ENCODE data around the gene GJD3.

Gene GJD3

DNA sequence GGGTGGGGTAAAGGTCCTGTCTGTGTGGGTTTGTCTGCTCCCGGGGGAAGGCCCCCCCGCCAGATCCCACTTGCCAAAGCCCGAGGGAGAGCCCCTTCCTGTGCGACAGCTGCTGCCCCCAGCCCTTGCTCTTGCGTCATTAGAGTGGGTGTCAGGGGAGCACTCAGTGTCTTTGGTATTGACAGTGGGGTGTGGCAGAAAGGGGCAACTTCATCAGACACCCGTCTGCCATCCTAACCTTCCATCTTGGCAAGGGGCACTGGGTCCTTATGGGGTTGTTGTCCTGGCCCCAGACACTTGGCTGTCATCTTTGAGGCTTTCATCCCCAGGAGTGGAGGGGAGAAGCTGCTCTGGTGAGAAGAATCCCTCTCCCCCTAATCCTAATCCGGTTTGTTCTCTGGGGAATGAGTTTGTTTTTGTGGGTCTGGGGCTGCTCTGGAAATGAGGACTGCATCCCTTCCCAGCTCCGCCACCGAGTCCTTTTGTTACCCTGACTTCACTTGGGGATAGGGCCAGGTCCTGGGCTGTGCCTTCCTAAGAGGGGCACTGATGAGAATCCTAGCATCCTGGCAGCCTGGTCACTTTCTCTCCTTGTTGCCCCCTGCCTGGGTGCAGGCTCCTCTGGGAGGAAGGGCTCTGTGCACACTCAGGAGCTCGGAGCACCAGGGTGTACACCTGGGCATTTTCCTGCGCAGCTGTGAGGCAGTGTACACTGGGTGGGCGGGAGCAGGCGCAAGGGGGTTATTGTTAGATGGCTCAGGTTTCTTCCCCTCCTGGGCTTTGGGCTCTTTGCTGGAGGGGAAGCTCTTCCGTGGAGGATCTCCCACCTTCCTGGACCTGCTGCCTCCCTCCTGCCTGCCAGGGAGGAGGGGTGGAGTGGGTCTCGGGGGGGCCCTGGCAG is 21.1 kb downstream of the GJD3 start:
- no peak for DNase-seq (ENCODE audit: extremely low read depth in 1 of 2, low read depth in 1 of 2)

DNA sequence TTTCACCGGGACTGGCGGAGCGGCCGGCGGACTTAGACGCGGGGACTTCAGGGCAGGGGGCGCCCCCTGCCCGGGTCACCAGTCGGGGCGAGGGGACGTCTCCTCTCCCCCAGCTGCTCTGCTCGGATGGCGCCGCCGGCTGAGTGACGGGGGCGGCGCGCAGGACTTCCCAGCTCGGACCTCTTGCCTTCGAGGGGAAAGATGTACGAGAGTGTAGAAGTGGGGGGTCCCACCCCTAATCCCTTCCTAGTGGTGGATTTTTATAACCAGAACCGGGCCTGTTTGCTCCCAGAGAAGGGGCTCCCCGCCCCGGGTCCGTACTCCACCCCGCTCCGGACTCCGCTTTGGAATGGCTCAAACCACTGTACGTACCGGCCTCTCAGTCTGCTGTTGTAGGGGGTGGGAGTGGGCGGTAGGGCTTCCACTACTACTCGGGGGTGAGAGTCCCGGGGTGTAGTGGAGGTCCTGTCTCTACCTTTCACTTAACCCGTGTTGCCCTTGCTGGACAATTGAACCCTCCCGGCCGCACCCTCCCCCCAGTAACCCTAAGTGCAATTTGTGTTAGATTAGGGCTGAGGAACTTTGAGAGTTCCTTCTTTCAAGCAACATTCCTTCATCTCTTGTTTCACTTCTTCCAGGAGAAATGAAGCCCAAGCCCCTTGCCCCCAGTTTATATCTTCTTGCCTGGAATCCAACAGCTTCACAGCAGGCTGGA is 21.9 kb downstream of the GJD3 start:
- no peak for DNase-seq (ENCODE audit: extremely low read depth in 1 of 2, low read depth in 1 of 2)

DNA sequence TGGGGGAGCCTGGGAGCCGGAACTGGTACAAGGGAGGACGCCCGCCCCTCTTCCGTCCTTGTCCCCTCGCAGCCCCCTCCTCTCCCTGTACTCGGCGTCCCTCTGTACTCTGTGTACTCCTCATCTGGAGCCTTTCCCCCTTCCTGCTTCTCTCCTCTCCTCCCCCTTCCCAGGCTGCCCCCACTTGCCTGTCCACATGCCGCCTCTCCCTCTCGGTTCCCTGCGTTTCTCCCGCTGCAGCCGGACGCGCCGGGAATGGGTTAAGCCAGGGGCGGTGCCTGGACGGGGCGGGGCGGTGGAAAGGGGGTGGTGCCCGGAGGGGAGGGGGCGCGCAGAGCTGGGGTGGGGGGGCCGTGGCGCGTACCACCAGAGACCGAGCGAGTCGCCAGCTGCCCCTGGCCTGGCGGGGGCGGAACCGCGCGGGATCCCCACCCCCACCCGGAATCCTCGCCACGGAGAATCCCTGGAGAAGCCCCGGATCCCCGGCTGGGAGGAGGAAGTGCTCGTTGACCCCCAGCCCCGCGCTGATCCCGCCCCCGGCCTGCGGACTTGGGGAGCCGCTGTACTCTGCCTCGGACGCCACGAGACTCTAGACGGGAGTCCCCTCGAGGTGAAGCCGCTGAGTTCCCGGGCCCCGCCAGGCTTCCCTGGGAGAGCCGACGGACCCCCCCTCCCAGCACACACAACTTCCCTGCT is 22.6 kb downstream of the GJD3 start:
- no peak for DNase-seq (ENCODE audit: extremely low read depth in 1 of 2, low read depth in 1 of 2)

DNA sequence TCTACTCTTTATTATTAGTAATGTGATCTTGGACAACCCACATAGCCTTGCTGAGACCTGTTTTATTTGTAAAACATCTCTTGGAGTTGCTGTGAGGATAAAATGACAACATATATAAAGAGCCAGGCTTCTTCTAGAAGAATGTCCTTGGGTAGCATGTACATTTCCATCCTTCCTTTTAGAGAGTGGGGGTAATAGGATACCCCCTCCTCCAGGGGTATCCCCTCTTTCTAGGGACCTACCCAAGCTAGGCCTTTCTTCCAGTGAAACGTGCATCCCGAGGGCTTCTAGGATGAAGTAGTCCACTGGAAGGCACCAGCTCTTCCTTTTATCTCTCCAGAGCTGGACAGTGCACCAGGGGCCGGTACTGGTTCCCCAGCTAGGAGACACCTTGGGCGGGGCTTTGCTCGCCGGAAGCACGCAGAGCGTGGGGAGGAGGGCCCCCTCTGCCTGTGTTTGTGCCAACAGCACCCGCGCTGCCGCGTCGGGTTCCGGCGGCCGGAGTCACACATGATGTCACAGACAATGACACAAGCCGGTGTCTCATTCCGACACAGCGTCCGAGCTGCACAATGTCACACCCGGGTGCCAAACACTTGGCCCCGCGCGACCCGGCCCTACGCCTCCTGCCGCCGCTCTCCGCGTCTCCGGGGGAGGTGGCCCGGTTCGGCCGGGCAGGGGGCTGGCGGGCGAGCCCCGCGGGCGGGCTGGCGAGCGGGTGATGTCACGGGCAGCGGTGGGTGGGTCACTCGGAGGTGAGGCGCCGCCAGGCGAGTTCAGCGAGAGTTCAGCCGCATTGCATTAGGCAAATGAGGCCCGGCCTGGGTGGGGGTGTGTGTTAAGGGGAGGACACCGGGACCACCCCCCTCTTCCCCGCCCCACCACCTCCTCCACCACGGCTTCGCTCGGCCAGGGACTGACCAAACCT is 23.4 kb downstream of the GJD3 start:
- peak; percentile 73 to 83 for DNase-seq (ENCODE audit: extremely low read depth in 1 of 2, low read depth in 1 of 2)

DNA sequence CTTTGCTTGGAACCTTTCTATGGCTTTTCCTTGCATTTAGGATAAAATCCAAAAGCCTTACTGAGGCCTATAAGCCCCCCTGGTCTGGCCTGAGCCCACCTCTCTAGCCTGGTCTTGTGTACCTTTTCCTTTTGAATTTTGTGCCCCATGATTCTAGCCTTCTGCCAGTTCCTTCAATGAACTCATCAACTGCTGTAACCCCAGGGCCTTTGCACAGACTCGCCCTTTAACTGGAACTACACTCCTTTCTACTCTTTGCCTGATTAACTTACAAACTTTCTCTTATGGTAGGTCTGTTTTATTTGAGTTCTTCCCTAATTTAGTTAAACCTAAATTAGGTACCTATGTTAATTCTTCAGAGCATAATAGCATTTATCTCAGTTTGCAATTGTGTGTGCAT is 24.2 kb downstream of the GJD3 start:
- DNase-seq (ENCODE audit: extremely low read depth in 1 of 2, low read depth in 1 of 2) = no peak

DNA sequence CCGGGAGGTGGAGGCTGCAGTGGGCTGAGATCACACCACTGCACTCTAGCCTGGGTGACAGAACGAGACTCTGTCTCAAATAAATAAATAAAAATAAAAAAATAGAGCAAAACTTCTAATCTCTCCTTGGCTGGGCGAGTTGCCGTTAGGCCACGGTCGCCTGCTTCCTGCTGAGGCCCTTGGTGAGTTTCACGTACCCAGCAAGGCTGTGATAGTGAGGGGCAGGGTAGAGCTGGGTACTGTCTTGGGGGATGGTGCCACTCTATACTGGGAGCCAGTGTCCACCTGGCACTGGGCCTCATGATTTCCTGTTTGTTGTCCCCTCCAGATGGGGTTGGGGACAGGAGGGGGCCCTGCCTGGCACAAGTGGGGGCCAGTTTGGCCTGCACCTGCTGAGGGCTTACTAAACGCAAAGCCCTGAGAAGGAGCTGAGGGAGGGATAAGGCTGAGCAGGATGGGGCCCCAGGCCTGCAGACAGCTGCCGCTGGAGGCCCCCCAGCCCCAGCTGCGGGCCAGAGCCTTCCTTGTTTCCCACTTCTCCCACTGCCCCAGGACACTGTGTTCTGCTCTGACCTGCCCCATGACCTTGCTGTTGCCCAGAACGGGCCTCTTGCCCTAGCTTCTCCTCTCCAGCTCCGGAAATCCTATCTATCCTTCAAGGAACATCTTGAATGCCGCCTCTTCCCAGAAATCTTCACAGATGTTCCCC is 25.4 kb downstream of the GJD3 start:
- no peak for DNase-seq (ENCODE audit: extremely low read depth in 1 of 2, low read depth in 1 of 2)

DNA sequence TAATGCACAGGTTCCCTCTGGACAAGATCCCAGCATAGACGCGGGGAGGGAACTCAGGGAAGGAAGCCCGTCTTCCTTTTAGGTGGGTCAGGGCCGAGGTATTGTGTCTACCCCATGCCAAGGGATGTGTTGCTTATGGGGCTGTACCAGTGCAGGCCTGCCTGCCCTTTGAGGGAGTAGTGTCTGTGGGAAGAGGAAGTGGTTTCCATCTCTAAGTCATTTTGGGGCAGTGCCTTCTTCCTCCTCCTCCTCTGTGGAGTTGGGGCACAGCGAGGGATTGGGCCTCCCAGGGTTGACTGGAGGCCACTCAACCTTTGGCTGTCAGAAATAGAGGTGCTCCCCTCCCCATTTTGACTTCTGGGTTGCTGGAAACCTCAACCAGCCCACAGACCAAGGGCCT is 26.5 kb downstream of the GJD3 start:
- DNase-seq (ENCODE audit: extremely low read depth in 1 of 2, low read depth in 1 of 2) = no peak

DNA sequence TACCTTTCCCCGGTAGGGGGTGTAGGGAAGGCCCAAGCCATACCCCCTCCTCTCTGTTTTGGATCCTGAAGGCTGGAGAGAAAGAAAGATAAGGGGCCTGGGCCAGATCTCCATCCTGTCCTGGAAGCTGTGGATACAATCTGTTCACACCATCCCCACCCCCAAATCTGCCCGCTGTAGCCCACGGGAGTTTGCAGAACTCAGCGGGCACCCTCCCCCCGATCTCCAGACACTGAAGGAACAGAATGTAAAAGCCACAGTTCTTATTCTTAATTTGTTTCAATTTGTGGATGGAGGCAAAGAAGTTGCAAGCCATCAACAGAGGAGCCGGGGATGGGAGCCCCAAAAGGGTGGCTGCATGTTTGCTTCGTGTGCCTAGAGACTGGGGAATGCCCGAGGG is 27.2 kb downstream of the GJD3 start:
- DNase-seq (ENCODE audit: extremely low read depth in 1 of 2, low read depth in 1 of 2) = no peak

DNA sequence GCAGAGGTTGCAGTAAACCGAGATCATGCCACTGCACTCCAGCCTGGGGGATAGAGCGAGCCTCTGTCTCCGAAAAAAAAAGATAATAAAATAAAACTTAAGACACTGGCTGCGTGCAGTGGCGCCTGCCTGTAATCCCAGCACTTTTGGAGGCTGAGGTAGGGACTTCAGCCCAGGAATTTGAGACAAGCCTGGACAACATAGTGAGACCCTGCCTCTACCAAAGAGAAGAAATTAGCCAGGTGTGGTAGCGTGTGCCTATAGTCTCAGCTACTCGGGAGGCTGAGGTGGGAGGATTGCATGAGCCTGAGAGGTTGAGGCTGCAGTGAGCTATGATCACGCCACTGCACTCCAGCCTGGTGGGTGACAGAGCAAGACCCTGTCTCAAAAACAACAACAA is 28.9 kb downstream of the GJD3 start:
- no peak for DNase-seq (ENCODE audit: extremely low read depth in 1 of 2, low read depth in 1 of 2)

DNA sequence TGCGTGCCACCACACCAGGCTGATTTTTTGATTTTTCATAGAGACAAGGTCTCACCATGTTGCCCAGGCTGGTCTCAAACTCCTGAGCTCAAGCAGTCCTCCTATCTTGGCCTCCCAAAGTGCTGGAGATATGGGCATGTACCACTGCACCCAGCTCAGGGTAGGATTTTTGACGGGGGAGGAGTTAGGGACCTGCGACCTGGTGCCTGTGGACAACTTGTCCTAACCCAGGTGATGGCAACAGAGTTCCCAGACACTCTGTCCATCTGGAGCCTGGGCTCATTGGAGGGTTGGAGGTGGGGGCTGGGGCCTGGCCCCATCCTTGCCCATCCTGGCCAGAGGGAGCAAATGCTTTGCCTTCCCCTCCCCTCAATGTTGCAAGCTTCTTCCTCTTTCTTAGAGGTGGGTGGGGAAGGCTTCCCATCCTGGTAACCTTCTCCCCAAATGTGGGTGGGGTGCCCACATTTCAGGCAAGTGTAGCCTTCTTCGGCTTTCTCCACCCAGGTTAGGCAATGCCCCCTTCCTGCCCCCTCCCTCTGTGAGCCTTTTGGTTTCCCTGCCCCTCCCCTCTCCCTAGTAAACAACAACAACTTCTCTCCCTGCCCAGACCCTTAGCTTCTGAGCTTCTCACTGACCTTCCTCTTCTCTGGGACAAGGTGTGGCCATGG is 30.6 kb downstream of the GJD3 start:
- DNase-seq (ENCODE audit: extremely low read depth in 1 of 2, low read depth in 1 of 2) = no peak

DNA sequence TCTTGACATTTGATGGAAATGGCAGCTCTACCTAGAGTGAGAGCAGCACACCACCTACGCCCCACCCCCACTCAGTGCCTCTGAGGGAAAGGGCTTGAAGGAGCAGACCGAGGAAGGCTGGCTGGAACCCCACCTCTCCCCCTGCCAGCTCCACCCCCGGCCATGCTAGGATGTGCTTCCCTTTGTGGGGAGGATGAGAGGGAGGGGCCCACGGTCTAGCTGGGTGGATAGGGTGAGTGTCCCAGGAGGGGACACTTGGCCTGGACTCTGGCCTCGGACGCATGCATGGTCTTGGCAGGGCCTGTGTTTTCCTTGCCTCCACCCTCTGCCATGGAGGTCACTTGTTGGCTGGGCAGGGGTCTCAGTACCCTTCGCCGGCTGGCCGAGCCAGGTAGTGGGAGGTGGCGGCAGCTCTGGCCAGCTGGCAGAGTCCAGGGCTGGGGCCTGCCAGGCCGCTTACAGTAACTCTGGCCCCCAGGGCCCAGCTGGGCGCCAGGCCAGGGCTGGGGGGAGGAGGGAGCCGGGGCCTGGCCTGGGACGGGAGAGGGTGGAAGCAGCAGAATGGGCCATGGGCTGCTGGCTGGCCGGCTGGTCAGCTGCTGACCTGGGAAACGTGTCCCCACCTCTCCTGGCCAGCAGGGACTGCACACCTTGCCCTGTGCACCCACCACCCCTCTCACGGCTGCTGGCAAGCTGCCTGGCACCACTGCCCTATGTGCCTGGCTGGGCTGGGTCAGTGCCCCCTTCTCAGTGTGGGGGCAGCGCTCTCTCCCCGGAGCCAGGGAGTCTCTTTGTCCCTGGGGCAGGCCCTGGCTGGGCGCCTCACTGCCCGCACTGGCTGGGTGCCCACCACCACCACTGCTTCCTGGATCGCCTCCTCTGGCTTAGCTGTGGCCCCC is 32.5 kb downstream of the GJD3 start:
- no peak for DNase-seq (ENCODE audit: extremely low read depth in 1 of 2, low read depth in 1 of 2)

DNA sequence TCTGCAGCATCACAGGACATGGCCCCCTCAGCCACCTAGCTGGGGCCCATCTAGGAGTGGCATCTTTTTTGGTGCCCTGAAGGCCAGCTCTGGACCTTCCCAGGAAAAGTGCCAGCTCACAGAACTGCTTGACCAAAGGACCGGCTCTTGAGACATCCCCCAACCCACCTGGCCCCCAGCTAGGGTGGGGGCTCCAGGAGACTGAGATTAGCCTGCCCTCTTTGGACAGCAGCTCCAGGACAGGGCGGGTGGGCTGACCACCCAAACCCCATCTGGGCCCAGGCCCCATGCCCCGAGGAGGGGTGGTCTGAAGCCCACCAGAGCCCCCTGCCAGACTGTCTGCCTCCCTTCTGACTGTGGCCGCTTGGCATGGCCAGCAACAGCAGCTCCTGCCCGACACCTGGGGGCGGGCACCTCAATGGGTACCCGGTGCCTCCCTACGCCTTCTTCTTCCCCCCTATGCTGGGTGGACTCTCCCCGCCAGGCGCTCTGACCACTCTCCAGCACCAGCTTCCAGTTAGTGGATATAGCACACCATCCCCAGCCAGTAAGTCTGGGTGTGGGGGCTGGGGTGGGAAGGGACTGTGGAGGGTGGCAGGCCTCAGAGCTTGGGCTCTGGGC is 33.6 kb downstream of the GJD3 start:
- no peak for DNase-seq (ENCODE audit: extremely low read depth in 1 of 2, low read depth in 1 of 2)

DNA sequence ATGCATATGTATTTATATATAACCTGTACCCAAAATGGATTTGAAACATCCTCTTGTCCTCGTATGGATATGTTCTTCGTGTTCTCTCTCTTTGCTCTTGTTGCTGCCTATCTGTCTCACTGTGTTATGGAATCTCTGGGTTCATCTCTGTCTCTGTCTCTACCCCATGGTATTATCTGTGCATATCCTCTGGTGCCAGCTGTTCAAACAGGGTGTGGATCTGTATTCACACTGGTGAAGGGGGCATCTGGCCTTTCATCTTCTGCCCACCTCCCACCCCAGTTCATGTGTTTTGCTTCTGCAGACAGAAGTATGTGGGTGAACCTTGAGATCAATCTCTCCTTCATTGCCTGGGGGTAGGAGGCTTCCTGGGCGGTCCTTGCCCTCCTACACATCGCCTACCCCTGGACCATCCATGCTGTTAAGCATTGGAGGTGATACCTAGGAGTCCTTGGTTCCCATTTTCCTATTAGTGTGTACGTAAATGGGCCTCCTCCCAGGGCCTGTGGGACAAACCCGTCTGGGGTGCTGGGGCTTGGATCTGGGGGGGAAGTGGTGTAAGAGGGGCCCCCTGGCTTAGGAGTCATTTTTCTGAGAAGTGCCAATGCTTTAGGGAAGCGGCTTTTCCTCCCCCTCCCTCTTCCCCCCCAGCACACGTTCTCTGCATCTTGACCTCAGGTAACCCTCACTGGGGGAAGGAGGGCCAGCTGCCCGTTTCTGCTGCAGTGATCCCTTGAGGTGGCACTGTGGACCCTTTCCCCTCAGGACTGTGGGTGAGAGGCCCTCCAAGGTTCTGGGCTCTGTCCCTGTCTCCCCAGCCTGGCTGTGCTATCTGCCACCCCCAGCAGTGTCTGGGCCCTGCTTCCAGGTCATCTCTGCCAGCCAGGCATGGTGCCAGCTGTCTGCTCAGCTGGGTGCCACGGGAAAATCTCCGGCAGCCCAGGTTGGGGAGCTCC is 34.4 kb downstream of the GJD3 start:
- no peak for DNase-seq (ENCODE audit: extremely low read depth in 1 of 2, low read depth in 1 of 2)

DNA sequence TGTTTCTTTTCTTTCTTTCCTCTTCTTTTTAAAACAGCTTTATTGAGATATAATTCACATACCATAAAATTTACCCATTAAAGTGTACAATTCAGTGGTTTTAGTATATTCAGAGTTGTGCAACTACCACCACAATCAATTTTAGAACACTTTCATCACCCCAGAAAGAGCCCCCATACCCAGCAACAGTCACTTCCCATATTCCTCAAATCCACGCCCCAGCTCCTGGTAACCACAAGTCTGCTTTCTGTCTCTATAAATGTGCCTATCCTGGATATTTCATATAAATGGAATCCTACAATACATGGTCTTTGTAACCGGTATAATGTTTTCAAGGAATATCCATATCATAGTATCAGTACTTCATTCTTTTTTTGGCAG is 36.2 kb downstream of the GJD3 start:
- no peak for DNase-seq (ENCODE audit: extremely low read depth in 1 of 2, low read depth in 1 of 2)

DNA sequence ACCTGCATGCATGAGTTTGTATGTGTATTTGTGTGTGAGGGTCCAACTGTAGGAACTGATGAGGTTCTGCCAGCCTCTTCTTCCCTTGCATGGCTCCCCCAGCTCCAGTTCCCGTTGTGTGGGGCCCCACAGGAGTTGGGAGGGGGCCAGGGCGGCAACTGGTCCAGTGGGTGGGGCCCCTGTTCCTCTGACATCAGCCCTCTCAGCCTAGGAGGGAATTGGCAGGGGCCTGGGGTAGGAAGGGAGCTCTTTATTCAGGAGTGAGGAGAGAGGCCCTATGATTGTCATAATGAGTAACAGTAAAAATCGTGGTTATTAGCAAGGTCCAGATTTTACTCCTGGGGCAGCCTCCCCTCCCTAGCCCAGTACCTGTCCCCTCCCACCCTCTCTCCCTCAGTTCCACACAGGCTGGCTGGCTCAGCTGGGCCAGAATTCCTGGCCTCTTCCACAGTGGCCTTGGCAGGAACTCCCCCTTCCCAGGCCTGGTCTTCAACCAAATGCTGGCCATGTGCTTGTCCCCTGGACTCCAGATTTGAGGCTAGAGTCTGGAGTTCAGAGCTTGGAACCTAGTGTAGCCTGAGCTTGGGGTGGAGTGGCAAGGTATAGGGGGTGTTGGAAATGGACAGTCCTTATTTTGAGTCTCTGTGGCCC is 36.7 kb downstream of the GJD3 start:
- DNase-seq (ENCODE audit: extremely low read depth in 1 of 2, low read depth in 1 of 2) = no peak

DNA sequence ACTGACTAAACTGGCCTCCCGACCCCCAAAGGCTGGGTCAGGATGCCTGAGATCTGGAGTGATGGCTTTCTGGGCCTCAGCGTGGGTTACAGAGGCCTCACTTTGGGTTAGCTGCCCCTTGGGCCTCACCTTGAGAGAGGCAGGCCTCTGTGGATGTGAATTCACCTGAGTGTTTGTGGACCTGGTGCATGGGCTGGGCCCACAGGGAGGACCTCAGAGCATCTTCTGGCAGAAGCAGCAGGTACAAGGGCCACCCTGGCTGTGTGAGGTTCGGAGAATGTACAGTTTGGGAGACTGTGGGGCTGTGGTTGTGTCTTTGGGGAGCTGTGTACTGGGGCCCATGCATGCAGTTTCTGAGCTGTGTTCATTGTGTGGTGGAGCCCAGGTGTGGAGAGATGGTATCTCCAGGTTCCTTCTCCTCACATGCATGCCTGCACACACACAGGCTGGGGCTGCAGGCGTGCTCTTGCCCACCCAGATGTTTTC is 37.2 kb downstream of the GJD3 start:
- no peak for DNase-seq (ENCODE audit: extremely low read depth in 1 of 2, low read depth in 1 of 2)

All from activated CD8-positive, alpha-beta memory T cell treated with anti-CD3 and anti-CD28 coated beads for 1 hour (primary cell).